ENCODE data around the gene DUXB. TPM values are rescaled to one million over a fixed set of nuclear protein-coding genes. Genes with fewer than 3 reads are reported as not detected.

The DUXB gene
- total and polyA plus RNA-seq, 4 donors, result 0.42 TPM; not detected in 3

GRCh38 chr16:75710344-75710743, 9.1 kb upstream of the DUXB start:
- Histone ChIP-seq H3K27me3 (ENCODE audit: control insufficient read depth in 4 of 4, insufficient read depth in 4 of 4, low read length in 3 of 4) (no peaks in the 10 kb centered on the region), H3K4me1 (ENCODE audit: control insufficient read depth in 4 of 4, insufficient read depth in 4 of 4, low read length in 3 of 4) (no peaks in the 10 kb centered on the region), H3K27ac (ENCODE audit: low read depth in 1 of 2, low read length in 2 of 2) (no peak overlapping the region), H3K4me3 (ENCODE audit: low read depth in 1 of 3, low read length in 3 of 3) (no peak overlapping the region), H3K36me3 (ENCODE audit: control insufficient read depth in 4 of 4, insufficient read depth in 3 of 4, low read depth in 1 of 4, low read length in 3 of 4) (no peaks in the 10 kb centered on the region), H3K9ac (ENCODE audit: low read depth in 1 of 2, low read length in 2 of 2) (no peak overlapping the region), H3K9me3 (ENCODE audit: control insufficient read depth in 4 of 4, low read length in 3 of 4) (no peaks in the 10 kb centered on the region)
- no peak for DNase-seq (ENCODE audit: low spot score)
- no peak for TF ChIP-seq ZBTB33 (IDR thresholded peaks at IDR 0.05)
- TF ChIP-seq HNF4G (IDR thresholded peaks at IDR 0.05), result no peak
- TF ChIP-seq NR2F2 (IDR thresholded peaks at IDR 0.05), result no peak
- TF ChIP-seq YY1 (IDR thresholded peaks at IDR 0.05), result no peak
- TF ChIP-seq RXRA (IDR thresholded peaks at IDR 0.05), result no peak
- no peak for TF ChIP-seq FOXA1 (IDR thresholded peaks at IDR 0.05)
- TF ChIP-seq MAX (IDR thresholded peaks at IDR 0.05), result no peak
- no peak for TF ChIP-seq EGR1 (IDR thresholded peaks at IDR 0.05; ENCODE audit: low read depth in 2 of 2)
- TF ChIP-seq ATF3 (IDR thresholded peaks at IDR 0.05), result no peak
- no peak for TF ChIP-seq JUND (IDR thresholded peaks at IDR 0.05)
- no peak for TF ChIP-seq HNF4A (conservative IDR thresholded peaks at IDR 0.05)
- TF ChIP-seq GABPA (IDR thresholded peaks at IDR 0.05 in 1 of 2, conservative IDR thresholded peaks at IDR 0.05 in 1 of 2), result no peak
- TF ChIP-seq FOXA2 (IDR thresholded peaks at IDR 0.05), result no peak
- TF ChIP-seq TAF1 (conservative IDR thresholded peaks at IDR 0.05), result no peak
- TF ChIP-seq REST (IDR thresholded peaks at IDR 0.05), result no peak
- no peak for TF ChIP-seq SP1 (IDR thresholded peaks at IDR 0.05)
- TF ChIP-seq RAD21 (IDR thresholded peaks at IDR 0.05), result no peak
- no peak for TF ChIP-seq CTCF (IDR thresholded peaks at IDR 0.05; ENCODE audit: low read depth, low read length, missing input control)
- 96% methylated on average over 2 of the region's 2 CpGs for WGBS

Measured in liver (tissue), 9 donors.